ENCODE results near the gene TMEM183A.

- TF ChIP-seq CTCF (IDR thresholded peaks at IDR 0.05) (no peak), POLR2A (IDR thresholded peaks at IDR 0.05) (no peak)
Observed at GRCh38 chr1:203065191-203065590, 58.0 kb downstream of the TMEM183A start.

Measured in lower leg skin (tissue), 3 donors.